HG02588 (cell line): Measurements from ENCODE around the gene TMEM106C.

Experiments
- ATAC-seq: cut with Tn5 transposase; IDR thresholded peaks from one replicate; pipeline ENCODE4 v1.9.1; 2021; ENCODE audit warnings: mild to moderate bottlenecking, moderate library complexity; ENCODE audit not compliant: unreplicated experiment

TMEM106C gene

DNA sequence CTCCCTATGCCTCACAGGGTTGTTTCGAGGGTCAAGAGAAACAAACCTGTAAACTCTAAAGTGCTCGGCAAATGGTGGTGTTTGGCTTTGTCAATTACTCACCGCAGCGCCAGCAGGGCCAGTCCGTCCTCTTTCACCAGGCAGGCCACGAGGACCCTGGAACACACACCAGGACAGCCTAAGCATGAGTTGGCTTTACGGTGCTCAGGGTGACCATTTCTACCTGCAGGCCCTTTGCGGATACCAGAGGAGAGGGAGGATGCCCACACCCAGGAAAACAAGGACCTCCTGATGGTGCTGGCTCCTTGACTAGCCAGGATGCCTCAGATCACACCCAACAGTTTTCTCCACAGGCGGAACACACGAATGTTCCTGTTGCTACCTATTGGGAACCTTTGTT, 29.4 kb downstream of the TMEM106C start:
- no peak for ATAC-seq

DNA sequence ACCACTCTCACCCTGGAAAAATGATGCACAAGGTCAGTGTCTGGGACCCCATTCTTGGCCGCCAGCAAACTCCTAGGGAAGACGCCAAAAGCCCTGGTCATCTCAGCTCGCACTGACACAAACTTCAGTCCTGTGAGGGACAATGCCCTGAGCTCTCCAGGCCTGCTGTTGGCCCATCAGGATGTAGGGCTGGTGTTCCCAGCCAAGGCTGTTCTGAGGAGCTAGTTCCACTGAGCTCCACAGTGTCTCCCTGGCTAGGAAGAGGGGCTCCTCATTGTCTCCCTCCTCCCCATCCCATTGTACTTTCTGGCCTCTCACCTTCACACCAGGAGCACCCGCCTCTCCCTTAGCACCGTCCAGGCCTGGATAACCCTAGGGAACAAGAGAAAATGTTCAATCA, 30.1 kb downstream of the TMEM106C start:
- ATAC-seq, result no peak

DNA sequence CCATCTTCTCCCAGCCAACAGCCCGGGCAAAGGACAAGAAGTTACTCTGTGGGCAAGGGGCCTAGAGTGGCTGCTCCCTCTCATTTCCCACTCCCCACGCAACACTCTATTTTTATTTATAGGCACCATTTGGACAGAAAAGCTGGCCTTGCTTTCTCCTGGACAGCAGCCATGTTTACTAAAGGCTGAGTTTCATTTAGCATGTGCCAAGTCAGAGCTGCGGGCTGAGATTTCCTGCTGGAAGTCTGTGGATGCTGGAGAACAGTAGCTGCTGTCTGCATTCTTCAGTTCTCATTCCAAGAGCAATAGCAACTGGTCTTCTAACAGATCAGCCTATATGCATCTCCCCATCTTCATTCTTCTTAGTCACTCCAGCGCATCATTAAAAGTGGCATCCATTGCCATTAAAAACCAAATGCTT, 32.6 kb downstream of the TMEM106C start:
- no peak for ATAC-seq

DNA sequence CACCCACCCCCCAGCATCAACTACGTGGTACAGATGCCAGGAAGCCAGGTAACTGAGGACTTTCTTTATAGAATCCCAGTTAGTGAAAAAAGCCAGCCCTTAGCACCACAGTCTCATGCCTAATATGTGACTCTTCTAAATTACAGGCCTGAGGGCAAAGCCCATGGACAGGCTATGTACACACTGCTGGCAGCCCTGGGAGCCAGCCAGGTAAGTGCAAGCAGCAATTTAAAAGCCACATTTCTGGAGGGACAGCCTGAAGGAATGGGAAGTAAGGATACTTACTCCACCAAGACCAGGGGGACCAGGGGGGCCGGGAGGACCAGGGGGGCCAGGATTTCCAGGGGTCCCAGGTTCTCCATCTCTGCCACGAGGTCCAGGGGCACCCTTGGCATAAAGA, 33.9 kb downstream of the TMEM106C start:
- ATAC-seq, result no peak

DNA sequence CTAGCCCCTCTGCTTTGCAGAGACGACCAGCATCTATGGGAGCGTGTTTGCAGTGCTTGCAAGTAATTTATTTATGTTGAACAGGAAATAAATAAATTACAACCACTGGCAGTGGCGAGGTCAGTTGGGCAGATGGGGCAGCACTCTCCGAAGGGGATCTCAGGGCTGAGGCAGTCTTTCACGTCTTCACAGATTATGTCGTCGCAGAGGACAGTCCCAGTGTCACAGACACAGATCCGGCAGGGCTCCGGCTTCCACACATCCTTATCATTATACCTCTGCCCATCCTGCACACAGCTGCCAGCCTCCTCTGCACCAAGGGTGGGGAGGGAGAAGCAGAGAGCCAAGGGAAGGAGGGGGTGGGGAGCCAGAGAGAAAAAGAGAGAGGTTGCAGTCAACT, 36.4 kb downstream of the TMEM106C start:
- ATAC-seq, result no peak

DNA sequence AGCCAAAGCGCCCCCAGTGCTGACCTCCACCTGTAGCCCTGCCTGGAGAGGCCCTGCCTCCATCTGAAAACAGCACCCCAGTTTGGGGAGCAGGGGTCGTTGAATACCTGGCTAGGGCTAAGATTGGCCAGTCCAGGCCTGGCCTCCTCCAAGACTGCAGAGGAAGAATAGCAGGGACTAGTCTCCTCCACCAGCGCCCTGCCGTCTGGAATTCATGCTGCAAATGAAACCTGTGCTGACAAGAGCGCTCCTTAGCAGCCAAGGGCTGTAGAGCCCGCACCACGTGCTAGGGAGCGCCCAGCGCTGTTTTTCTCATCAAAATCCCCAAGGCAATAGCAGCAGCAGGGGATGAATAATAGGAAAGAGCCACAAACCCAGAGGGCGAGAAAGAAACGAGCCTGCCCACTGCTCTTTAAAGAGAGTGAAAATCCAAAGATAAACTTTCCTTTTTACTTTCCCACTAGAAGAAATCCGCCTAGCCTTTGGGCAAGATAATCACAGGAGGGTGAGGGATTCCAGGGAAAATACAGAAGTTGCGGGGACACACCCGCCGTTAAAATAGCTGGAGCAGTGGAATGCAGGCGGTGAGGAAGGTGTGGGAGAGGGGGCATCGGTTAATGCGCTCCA, 37.6 kb downstream of the TMEM106C start:
- ATAC-seq, result no peak

DNA sequence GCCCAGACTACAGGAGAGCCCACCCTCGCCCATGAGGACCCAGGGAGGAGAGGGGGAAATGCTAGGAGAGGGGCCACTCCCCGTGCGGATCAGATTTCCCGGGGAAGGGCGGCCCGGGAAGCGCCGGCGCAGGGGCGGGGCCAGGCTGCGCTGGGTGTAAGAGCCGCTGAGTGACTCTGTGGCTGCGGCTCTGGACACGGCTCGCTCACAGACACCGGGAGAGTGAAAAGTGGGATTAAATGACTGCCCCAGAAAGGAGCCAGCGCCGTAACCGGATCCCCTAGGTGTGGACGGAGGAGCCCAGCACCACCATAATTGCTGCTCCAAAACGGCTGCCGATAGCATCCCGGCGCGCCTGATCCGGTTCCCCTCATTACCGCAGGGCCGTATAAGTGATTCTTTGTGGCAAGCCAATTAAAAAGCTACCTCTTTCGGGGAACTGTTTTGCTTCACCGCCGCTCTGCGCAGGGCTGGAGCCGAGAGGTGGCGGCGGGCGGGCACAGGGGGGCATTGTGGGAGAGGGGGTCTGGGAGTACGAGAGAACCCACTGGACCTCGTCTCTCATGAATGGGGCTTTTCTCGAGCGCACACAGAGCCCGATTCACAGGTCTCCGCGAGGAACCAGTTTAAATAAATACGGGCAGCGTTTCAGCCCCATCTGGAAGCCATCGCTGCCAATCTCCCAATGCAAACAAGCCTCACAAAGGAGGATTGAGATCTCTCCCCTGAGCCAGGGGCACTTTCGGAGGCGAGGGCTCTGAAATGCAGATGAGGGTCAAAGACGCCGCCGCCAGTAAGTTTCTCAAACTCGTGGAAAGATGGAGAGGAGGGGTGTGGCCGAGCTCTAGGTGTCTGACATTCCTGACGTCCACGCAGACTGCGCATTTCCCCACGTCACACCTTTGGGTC, 38.4 kb downstream of the TMEM106C start:
- no peak for ATAC-seq

DNA sequence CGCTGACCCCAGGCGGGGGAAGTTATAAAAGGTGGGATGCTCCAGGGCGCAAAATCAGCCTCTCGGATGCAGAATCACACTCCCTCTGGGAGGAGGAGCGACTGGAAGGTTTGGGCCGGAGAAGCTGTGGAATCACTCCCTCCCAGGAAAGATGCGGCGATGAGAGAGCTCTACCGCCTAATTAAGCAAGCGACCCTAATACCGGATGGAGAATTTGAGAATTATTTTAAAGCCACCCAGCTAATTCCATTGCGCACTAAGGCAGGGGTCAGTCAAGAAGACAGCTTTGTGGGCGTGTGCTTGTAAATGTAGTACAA, 39.0 kb downstream of the TMEM106C start:
- ATAC-seq, result no peak

DNA sequence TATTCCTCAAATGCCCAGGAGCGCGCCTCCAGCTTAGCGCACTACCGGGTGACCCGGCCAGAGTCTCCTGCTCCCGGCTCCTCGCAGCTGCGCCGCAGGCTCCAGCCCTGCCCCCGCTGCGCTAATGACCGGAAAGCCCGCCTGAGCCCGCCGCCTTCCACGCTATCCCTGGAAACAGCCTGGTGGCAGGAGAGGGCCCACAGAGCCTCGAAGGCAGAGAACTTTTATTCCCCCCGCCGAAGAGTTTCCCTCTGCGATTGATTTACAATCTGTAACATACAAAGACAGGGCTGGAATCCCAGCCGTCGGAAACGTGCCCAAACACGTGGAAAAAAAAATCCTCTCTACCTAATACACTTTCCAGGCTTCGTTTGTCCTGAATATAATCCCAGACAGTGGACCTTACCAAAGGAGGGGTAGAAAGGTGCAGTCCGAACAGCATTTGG, 39.4 kb downstream of the TMEM106C start:
- no peak for ATAC-seq

DNA sequence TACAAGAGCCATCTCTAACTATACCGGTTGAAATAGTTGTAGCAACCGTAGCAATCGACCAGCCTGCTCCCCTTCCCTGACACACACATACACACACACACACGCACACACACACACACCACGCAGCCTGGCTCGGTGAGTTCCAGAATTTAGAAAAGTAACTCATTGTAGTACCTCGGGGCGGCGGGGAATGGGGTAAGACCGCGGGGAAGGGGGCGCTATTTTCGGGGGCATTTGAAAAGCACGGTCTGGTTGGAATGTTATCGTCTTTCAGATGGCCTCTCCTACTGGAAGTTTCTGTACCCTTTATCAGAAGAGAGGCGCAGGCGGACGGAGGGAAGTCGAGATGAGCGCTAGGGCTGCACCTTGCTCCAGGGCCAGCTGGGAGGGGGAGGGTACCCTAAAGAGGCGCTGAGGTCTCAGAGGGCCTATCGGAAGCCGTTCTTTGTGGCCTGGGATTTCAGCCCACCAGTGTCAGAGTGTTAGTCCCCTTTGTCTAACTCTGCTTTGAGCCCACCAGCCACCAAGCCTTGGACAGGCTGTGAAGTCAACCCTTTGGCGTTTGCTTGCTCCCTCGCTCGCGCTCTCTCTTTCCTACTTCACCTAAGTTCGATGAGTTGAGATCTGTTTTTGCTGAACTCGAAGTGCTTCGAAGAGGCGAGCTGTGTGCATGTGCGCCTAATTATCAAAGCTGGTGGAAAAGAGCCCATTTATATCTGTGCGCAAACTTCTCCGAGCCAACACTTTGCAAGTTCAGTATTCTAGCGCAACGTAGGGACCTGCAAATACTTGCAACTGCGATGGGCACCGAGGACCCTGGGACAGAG, 40.0 kb downstream of the TMEM106C start:
- ATAC-seq, result no peak

DNA sequence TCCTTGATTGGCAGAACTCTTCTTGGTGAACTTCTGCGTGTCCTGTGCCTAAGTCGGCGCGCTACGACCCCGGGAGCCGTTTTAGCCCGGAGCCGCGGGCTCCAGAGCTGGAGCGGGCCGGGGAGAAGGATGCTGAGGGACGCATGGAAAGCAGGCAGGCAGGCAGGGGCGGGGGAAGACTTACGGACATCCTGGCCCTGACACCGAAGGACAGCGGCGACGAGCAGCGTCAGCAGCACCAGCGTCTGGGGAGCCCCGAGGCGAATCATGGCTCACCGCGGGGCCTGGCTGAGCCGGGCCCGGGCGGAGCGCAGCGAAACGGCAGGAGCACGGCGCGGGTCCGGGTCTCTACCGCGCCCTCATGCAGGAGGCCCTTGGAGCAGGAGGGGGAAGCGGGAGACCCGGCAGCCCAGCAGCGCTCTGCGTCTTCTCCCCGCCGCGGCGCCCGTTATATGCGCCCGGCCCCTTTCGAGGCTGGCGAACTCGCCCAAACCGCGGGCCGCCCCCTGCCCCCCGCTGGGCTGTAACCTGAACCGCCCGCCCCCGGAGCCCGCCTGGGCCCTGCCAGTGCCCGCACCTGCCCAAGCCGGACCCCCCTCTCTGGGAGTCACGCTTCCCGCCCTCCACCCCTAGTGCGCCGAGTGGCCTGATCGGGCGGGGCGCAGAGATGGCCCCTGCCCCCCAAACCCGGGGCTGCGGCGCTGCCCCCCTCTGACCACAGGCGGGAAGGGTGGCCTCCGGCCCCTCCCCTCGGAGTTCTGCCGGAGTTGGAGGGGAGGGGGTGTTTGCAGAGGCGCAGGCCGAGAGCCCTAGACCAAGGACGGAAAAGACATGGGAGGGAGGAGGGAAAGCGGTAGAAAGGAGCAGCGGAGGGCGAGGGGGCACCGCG, 40.9 kb downstream of the TMEM106C start, which contains the start of gene COL2A1:
TSS of gene COL2A1 (minus strand) at position 424 of the 889 bp plus-strand sequence. CDS start at position 269, 155 bp downstream.
- no peak for ATAC-seq

DNA sequence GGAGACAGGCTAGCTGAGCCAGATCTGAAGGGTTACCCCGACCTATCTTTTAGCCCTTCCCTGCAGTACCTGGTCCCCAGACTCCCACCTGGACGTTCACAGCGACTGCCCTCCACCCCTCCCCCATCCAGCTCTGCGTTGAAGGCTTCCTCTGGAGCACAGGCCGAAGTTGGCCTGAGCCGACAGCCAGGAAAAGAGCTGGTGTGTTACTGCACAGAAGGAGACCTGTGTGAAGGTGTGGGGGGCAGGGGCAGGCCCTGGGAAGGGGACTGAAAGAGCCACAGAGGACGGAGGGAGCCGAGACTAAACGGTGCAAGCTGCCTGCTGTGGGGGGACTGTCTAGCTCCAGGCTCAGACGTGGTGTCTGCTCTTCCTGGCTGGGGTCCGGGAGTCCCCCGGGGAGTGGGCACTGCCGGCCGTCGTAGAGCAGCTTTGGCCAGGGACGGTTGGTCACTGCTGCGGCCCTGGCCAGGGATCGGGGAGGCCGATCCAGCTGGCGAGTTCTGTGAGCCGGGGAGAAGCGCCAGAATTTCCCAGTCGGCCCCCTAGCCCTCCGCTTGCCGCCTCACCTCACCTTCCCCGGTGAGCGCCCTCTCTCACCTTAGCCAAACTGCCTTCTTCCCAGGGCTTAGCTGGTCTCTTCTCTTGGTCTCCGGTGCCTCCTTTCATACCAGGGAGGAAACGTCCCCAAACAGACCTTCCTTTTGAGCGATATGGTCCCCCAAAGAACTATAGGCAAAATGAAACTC, 41.8 kb downstream of the TMEM106C start:
- ATAC-seq, result no peak

DNA sequence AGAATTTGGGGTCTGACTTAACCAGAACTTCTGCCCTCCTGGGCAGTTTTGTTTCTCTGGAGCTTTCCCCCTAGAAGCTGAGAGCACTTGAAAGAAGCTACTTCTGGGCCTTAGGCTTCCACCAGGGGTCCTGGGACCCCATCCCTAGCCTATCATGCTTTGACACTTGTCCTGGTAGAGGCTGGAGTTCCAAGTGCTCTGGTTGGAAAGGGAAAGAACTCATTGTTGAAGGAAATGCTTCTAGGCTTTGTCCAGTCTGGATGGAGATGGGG, 42.3 kb downstream of the TMEM106C start:
- no peak for ATAC-seq

DNA sequence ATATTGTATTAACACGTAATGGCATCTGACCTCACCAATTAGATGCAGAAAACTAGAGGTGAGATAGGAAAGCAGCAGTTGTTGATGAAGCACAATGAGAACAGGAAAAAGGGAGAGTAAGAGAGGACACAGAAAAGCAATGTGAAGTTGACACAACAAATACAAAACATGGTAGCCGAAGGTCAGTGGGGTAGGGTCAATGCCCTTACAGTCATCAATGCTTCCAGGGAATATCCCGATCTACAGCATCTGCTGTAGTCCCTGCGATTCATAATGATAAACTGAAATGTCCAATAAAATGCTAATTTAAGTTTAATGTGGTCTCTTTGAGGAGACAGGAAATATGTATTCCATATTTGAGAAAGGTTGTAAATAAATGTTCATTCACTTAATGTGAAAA, 43.8 kb downstream of the TMEM106C start:
- ATAC-seq, result no peak

DNA sequence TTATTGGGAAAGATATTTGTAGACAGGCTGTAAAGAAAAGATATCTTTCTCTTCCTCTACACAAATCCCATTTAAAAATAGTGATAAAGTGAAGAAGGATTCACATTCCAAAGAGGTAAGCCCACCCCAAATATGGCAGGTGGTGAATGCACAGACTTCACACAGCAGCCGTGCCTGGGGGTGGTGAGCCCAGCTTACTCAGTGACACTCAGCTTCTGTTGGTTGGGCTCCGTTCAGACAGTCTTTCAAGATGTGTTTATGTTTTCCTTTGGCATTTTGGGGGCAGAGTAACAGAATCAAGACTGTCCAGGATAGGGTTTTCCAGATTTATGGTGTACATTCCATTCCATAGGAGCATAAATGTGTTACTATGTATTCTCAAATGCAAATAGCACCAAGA, 45.0 kb downstream of the TMEM106C start:
- no peak for ATAC-seq

DNA sequence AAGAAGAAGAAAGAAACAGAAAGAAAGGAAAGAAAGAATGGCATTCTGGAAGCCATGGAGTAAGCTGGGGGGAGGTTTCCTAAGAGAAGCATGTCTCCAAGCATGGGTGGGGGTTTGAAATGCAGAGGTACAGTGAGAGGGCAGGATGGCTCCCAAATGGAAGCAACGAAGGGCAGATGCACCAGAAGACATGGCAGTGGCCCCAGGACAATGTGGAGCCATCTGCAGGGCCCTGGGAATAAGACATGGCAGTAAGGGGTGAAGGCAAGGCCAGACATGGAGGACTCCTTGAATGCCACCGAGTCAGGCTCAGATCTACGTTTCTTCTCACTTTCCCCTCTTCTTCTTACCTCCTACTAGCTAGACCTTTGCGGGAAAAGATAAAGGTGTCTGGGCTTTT, 45.6 kb downstream of the TMEM106C start:
- no peak for ATAC-seq

DNA sequence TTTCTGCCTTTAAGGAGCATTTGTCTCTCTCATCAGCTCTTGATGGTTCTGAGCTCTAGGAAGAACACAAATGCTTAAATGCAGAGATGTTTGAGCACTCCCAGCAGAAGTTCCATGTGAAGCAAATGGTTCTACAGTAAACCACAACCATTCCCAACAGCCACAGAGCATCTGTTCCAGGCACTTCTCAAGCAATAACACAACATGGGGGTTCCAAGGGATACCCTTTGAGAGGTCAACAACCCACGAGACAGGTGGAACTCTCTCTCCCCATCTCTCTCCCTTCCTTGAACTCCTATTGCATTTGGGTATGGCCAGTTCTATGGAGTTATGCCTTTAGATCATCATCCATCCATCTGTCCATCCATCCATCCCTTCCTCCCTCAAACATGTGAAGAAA, 46.1 kb downstream of the TMEM106C start:
- ATAC-seq, result no peak

DNA sequence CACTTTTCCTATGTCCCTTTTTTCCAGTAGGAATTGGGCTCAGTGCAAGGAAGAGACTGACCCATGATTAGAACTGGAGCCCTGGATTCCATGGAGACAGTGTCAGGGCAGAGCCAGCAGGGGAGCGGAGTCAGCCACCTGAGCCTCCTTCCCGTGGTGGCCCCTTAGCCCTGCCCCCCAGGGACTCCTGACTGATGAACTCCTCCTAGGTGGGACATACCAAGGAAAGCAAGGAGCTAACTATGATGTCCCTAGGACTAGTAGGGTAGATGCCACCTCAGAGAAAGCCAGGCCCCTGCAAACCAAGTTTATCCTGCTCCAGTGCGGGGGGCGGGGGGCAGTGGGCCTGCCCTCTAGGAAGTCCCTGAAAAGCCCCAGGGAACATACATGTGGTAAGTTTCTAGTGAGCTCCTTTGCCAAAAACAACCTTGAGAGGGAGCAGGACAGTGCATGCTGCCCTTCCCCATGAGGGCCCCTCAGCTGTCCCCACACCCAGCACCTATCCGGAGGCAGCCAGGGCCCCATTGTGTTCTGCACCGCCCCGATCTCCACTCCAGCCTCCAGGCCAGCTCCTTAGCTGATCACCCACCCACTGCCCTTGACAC, 47.1 kb downstream of the TMEM106C start:
- no peak for ATAC-seq

DNA sequence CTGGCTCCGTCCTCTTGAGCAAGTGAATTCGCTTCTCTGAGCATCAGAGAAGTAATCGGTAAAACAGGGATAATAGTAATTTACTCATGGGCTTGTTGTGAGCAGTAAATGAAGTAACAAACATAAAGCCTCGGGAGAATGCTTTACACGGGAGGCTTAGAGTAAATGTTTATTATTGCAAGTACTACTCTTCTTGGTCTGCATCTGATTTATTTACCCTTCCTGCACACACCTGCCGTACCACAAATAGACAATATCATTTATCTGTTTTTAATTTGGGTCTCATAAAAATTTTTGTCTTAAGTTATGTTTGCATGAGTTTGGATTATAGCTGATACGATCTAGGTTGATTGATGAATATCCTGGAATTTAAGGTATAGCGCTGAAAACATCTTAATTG, 48.7 kb downstream of the TMEM106C start:
- ATAC-seq, result no peak

DNA sequence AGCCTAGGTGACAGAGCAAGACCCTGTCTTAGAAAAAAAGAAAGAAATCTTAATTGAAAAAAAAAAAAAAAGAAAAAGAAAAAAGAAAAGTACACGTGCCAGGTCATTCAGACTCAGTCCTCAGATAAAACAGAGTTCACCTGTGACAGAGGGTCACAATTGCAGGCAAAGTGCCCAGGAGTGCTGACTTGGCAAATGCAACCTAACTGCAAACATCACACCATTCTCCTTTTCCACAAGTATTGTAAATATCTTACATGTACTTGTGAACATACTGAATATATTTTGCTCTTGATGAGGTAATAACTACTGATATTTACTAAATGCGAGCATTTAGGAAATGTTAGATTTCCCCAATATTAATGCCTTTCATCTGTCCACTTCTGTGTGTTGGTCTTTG, 49.9 kb downstream of the TMEM106C start:
- ATAC-seq, result no peak
